Measurements from ENCODE around the gene ASPRV1.

DNA sequence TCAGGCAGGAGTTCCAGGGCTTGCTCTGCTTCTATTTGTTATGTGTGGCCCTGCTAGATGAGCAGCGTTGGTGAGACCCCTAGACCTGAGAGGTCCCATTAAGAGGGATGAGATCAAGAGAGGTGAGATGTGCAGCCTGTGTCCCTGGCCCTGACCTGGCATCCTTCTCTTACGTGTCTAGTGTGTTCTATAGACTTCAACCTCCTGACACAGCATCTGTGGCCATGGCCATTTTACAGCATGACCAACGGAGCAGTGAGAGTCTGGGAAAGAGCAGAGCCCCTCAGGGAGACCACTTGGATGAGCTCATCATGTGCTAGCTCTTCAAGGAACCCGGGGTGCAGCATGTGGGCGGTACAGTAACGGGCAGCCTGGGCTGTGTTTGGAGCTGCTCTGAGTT, 32.7 kb upstream of the ASPRV1 start:
- TF ChIP-seq CREB1 (IDR thresholded peaks at IDR 0.05; ENCODE audit: low read depth): no peak
- TF ChIP-seq MAX (IDR thresholded peaks at IDR 0.05; ENCODE audit: low read depth, low read length): no peak
- TF ChIP-seq SRF (IDR thresholded peaks at IDR 0.05; ENCODE audit: low read depth in 2 of 2, low read length in 2 of 2): no peak
- no peak for TF ChIP-seq CTCF (IDR thresholded peaks at IDR 0.05 in 2 of 3, conservative IDR thresholded peaks at IDR 0.05 in 1 of 3; ENCODE audit: control insufficient read depth in 2 of 3, extremely low read depth in 1 of 3, insufficient read depth in 1 of 3, low read depth in 3 of 3, low read length in 3 of 3)
- no peak for TF ChIP-seq EED (IDR thresholded peaks at IDR 0.05; ENCODE audit: low read depth)
- no peak for TF ChIP-seq SP1 (IDR thresholded peaks at IDR 0.05; ENCODE audit: low read depth, low read length)
- TF ChIP-seq ZNF274 (IDR thresholded peaks at IDR 0.05; ENCODE audit: insufficient read depth, insufficient read length): no peak
- no peak for TF ChIP-seq SIN3A (IDR thresholded peaks at IDR 0.05; ENCODE audit: low read depth, low read length)
- no peak for TF ChIP-seq POLR2A (IDR thresholded peaks at IDR 0.05; ENCODE audit: low read depth, low read length)
- TF ChIP-seq MXI1 (IDR thresholded peaks at IDR 0.05; ENCODE audit: low read depth, low read length): no peak
- no peak for TF ChIP-seq EZH2 (IDR thresholded peaks at IDR 0.05; ENCODE audit: borderline replicate concordance, control insufficient read depth, low read depth, low read length)
- no peak for TF ChIP-seq NRF1 (conservative IDR thresholded peaks at IDR 0.05; ENCODE audit: low read depth, low read length)
- no peak for TF ChIP-seq CBX5 (IDR thresholded peaks at IDR 0.05; ENCODE audit: low read depth)
